ENCODE measurements around the gene WSB1.
"Not testable (repeated sequence)": the region's sequence is repeated elsewhere in the genome, so short reads cannot be mapped to it uniquely, and the experiment has no call there.

Gene WSB1

DNA sequence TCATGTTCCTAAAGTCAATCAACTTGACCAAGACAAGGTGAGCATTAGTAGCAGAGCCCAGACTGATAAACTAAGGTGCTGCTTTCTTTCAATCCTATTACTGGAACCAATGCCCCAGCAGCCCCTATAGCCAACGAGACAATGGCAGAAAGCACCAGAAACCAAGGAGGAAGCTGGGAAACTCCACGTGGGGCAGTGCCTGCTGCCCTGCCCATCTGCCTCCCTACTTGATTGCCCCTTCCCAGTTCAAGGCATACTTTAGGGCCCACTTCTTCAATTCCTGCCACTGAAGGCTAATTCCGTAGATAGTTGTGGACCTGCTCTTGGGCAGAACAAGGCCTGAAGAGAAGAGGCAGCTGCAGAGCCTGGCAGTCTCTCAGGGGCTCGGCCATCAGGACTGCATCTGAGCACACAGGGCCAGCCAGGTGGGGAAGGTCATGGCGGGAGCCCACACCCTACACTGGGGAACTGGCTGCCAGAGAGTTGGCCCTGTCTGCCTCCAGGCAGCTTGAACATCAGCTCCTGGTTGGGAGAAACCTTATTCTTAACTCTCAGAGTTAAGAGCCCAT, 30.9 kb downstream of the WSB1 start:
- TF ChIP-seq CTCF (IDR thresholded peaks at IDR 0.05; ENCODE audit: insufficient read depth, low read length, poor library complexity, severe bottlenecking), result no peak
- no peak for DNase-seq (ENCODE audit: extremely low read depth, insufficient read length)
- H3K27me3 ChIP-seq (replicated peaks; ENCODE audit: control insufficient read depth, insufficient read depth, low read length), result no peaks in the 10 kb centered on the region
- H3K36me3 ChIP-seq (ENCODE audit: control insufficient read depth, insufficient read depth, low read length), result no peaks in the 10 kb centered on the region; the same call in 1 of the 2 replicates
- H3K4me3 ChIP-seq (replicated peaks; ENCODE audit: low read depth, low read length), result no peak overlapping the region

DNA sequence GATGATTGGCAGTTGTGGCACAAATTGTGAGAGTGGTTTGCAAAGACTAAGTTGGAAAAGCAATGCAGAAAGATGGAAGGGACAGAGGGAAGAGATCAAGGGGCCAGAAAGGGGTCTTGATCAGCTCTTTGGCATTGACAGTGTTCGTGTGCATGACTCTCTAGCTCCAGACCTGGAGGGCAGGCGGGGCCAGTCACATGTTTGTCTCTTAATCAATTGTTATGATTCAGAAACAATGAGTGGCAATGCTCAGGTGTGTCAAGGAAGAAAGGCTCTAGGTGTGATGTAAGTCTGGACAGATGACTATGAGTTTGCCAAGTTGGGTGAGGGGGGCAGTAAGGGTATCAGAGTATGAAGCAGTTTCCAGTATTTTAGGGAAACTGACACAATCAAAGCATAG, 32.1 kb downstream of the WSB1 start:
- TF ChIP-seq CTCF (IDR thresholded peaks at IDR 0.05; ENCODE audit: insufficient read depth, low read length, poor library complexity, severe bottlenecking), result no peak
- Histone ChIP-seq H3K36me3 (ENCODE audit: control insufficient read depth, insufficient read depth, low read length) (no peaks in the 10 kb centered on the region), H3K4me3 (replicated peaks; ENCODE audit: low read depth, low read length) (no peak overlapping the region), H3K27me3 (replicated peaks; ENCODE audit: control insufficient read depth, insufficient read depth, low read length) (no peaks in the 10 kb centered on the region)
- no peak for DNase-seq (ENCODE audit: extremely low read depth, insufficient read length)

GRCh38 chr17:27326585-27326984, 32.7 kb downstream of the WSB1 start:
- H3K4me3 ChIP-seq (replicated peaks; ENCODE audit: low read depth, low read length), result no peak overlapping the region
- no peak for DNase-seq (ENCODE audit: extremely low read depth, insufficient read length)
- H3K27me3 ChIP-seq (replicated peaks; ENCODE audit: control insufficient read depth, insufficient read depth, low read length), result no peaks in the 10 kb centered on the region
- TF ChIP-seq CTCF (IDR thresholded peaks at IDR 0.05; ENCODE audit: insufficient read depth, low read length, poor library complexity, severe bottlenecking), result no peak
- no peaks in the 10 kb centered on the region for H3K36me3 ChIP-seq (ENCODE audit: control insufficient read depth, insufficient read depth, low read length)

GRCh38 chr17:27327397-27327796, 33.5 kb downstream of the WSB1 start:
- no peak for DNase-seq (ENCODE audit: extremely low read depth, insufficient read length)
- no peaks in the 10 kb centered on the region for H3K27me3 ChIP-seq (replicated peaks; ENCODE audit: control insufficient read depth, insufficient read depth, low read length)
- no peak overlapping the region for H3K4me3 ChIP-seq (replicated peaks; ENCODE audit: low read depth, low read length)
- no peaks in the 10 kb centered on the region for H3K36me3 ChIP-seq (ENCODE audit: control insufficient read depth, insufficient read depth, low read length)
- TF ChIP-seq CTCF (IDR thresholded peaks at IDR 0.05; ENCODE audit: insufficient read depth, low read length, poor library complexity, severe bottlenecking), result no peak

DNA sequence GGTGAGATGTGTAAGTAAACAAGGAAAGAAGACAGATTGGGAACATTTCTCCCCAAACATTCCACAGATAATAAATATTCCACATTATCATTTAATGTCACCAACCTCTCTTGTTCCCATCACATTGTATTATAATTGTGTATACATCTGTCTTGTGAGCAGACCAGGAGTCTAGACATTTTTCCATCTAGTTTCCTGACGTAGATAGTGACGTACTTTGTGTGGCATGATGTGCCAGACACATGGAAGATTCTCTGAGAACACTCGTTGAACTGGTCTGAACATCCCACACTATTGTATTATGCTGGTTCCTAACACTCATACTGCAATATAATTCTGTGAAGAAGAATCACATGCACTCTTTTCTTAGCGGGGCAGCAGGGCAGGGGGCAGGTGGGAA, 34.0 kb downstream of the WSB1 start:
- H3K36me3 ChIP-seq (ENCODE audit: control insufficient read depth, insufficient read depth, low read length), result no peaks in the 10 kb centered on the region
- DNase-seq (ENCODE audit: extremely low read depth, insufficient read length), result no peak
- no peaks in the 10 kb centered on the region for H3K27me3 ChIP-seq (replicated peaks; ENCODE audit: control insufficient read depth, insufficient read depth, low read length)
- TF ChIP-seq CTCF (IDR thresholded peaks at IDR 0.05; ENCODE audit: insufficient read depth, low read length, poor library complexity, severe bottlenecking), result no peak
- H3K4me3 ChIP-seq (replicated peaks; ENCODE audit: low read depth, low read length), result no peak overlapping the region

DNA sequence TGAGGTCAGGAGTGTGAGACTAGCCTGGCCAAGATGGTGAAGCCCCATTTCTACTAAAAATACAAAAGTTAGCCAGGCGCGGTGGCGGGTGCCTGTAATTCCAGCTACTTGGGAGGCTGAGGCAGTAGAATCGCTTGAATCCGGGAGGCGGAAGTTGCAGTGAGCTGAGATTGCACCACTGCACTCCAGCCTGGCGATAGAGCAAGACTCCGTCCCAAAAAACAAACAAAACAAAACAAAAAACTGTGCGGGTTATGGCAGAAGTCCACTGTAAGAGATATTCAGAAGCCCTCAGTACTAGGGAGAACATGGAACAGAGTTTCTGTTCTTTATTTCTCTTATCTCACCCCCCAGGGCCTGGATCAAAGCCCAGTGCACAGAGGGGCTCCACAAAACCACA, 34.8 kb downstream of the WSB1 start:
- DNase-seq (ENCODE audit: extremely low read depth, insufficient read length); H3K36me3 ChIP-seq (ENCODE audit: control insufficient read depth, insufficient read depth, low read length); H3K4me3 ChIP-seq (replicated peaks; ENCODE audit: low read depth, low read length); H3K27me3 ChIP-seq (replicated peaks; ENCODE audit: control insufficient read depth, insufficient read depth, low read length): not testable (repeated sequence)

All from GM06990 (cell line).